Stimulated activated CD4-positive, alpha-beta T cell treated with anti-CD3 and anti-CD28 coated beads, Interleukin-4, amount 100 ng/mL, for 24 hours (primary cell): ENCODE results near the gene TC2N.
"Not testable (repeated sequence)": the region's sequence is repeated elsewhere in the genome, so short reads cannot be mapped to it uniquely, and the experiment has no call there.

Experiments used
- DNase-seq: peaks from one replicate; pipeline ENCODE4 v3.0.0-alpha.2; 2020

TC2N gene

DNA sequence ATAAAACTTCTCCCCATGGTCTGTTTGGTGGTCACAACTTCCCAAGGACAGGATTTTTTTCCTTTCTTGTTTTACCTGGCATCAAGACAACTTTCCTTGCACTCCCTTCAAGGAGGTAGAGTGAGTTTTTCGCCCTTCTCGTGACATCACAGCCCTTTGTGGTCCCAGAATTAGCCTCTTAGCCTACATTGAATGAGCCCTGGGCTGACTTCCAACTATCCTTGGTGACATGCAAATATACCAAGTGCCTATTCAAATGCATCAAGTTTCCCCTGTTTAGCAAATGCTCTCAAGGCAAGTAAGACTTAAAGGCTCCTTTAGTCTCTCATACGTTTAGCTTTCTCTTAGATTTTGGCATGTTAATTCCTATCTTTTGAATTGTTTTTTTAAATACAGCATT, 36.6 kb downstream of the TC2N start:
- peak; percentile 19 for DNase-seq

DNA sequence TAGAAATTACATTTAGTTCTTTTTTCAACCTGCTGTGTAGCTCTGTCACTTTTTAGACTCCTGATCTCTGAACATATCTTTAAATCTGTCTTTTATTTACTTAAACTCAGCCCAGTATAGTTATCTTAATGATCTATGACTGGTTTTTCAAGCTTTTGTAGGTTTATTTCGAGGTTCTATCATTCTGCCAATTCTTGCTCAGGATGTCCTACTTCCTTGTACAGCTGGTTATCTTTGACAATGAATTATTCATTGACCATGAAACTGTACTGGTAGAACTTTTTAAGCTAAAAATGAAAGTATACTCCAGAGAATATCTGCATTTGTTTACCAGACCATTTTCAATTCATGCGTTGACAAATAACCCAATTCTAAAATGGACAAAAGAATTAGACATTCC, 37.8 kb downstream of the TC2N start:
- DNase-seq, result no peak

GRCh38 chr14:91827746-91828145, 39.6 kb downstream of the TC2N start:
- DNase-seq, result no peak

- DNase-seq, result peak; percentile 11
Observed at GRCh38 chr14:91817566-91818325, 49.6 kb downstream of the TC2N start.

GRCh38 chr14:91814317-91814716, 53.0 kb downstream of the TC2N start:
- no peak for DNase-seq

DNA sequence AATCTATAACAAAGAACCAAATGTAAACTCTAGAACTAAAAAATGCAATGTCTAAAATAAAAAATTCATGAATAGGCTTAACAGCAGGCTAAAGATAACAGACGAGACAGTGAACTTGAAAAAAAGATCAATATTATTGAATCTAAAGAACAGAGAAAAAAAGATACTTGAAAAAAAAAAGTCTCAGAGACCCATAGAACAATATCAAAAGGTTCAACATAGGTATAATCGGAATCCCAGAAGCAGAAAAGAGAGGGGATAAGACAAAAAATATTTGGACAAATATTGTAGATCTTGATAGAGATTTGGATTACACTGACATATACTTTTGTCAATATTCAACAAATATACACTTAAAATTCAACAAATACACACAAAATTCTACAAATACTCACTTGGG, 56.6 kb downstream of the TC2N start:
- DNase-seq, result no peak

DNA sequence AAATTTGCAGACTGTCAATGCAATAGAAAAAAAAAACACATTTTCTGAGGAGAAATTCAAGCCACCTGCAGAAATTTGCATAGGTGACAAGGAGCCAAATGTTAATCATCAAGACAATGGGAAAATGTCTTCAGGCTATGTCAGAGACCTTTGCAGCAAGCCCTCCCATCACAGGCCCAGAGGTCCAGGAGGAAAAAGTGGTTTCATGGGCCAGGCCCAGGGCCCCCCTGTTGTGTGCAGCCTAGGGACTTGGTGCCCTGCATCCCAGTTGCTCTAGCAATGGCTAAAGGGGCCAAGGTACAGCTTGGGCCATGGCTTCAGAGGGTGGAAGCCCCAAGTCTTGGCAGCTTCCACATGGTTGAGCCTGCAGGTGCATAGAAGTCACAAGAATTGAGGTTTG, 60.6 kb downstream of the TC2N start:
- no peak for DNase-seq

GRCh38 chr14:91806094-91806493, 61.2 kb downstream of the TC2N start:
- not testable (repeated sequence) for DNase-seq

GRCh38 chr14:91805659-91806058, 61.7 kb downstream of the TC2N start:
- no peak for DNase-seq

- DNase-seq, result no peak
Observed at GRCh38 chr14:91801358-91801757, 66.0 kb downstream of the TC2N start.

DNA sequence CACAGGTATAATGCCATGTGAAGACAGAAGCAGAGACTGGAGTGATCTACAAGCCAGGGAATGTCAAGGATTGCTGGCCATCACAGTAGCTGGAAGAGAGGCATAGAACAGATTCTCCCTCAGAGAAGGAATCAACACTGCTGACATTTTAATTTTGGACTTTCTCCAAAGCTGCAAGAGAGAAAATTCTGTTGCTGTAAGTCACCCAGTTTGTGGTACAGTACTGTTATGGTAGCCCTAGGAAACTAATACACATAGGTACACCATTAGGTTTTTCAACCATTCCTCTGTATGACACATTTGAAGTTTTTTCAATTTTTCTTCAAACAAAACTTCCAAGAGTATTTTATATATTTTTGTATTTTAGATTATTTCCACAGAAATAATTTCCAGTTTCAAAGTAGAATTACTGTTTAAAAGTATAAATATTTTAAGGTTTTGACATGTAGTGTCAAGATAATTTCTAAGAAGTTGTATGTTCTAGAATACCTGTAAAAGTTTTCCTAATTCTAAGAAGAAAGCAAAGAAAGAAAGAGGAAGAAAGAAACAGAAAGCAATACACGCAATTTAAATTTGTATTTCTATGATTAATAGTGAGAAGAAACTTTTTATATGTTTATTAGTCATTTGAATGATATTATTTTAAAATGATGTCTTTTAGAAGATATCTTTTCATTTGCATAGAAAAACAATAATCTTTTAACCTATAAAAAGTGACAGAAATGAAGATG, 70.6 kb downstream of the TC2N start:
- no peak for DNase-seq

DNA sequence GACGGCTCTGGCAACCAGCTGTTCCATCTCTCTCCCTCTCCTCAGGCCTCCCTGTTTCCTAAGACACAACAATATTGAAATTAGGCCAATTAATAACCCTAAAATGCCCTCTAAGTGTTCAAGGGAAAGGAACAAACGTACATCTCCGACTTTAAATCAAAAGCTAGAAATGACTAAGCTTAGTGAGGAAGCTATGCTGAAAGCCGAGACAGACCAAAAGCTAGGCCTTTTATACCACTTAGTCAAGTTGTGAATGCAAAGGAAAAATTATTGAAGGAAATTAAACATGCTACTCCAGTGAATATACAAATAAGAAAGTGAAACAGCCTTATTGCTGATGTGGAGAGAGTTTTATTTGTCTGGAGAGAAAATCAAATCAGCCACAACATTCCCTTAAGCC, 73.6 kb downstream of the TC2N start:
- DNase-seq, result no peak

GRCh38 chr14:91786188-91786587, 81.1 kb downstream of the TC2N start:
- DNase-seq, result no peak

DNA sequence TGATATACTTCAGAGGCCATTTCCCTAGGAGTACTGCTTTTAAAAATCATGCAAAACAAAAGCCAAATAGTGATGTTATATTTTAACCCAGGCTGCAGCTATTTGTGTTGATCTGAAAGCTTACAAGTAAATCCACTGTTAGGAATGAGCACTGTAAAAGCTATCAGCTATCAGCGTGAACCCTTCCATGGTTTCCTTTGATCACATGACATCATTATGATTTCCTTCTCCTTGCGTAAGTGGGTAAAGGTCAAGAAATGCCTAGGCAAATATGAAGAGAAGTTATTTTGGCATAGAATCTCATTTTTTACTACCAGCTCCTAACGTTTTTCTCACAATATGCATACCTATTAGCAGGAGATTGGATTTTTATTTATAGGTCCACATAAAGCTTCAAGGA, 86.9 kb downstream of the TC2N start:
- no peak for DNase-seq

GRCh38 chr14:91778217-91778616, 89.1 kb downstream of the TC2N start:
- DNase-seq, result no peak

DNA sequence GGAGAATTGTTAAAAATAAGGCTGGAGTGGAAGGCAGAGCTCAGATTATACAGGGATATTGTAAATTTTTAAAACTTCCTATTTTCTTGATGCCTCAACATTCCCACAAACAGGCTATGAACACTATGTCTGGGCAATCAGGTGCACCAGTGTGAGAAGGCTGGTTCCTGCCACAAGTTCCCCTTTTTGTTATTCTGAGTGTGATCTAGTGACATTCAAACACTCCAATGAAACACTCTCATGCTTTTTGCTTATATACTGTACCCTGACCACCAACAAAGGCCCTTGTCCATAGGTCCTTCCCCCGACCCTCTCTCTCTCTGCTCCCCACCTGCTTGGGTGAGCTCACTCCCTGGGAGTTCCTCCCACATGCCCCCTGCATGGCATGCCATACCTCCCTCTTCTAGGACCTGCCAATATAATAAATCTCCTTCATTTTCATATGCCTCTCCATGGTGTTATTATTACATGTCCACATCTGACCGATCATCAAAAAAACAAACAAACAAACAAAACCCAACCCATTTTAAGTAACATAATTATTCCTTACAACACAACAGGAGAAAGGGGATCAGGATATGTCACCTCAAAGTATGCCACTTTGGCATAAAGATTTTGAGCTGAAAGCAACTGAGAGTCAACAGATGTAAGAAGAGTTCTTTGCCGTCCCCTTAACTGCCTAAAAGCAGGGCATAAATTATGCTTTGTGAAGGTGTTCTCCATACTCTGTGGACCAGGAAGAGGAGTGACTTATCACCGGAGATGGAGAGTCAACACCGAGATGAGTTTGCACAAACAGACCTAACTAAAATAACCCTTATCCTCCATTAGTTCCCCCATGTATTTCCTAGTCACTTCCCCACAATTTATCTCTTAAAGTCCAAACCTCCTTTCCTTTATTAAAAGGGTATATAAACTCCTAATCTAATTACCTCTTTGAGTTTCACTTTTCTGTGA, 92.9 kb downstream of the TC2N start:
- DNase-seq, result no peak

DNA sequence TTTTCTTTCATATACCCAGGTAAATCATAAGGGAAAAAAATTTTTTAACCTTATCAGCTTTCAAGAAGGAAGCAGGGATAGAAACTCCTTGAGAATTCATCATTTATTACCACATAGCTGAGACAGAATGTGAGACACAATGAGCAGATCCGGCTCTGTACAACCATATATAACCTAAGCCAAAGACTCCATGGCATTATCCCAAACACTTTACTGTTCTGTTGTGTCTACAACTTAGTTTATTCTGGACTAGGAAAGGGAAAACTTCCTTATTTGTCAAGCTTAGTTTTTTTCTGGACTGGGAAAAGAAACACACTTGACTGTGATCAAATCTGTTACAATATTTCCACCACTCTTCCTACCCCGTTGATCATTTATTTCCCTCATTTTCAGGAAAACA, 97.2 kb downstream of the TC2N start:
- DNase-seq, result no peak

GRCh38 chr14:91755570-91756295, 111.6 kb downstream of the TC2N start:
- DNase-seq, result no peak

- DNase-seq, result no peak
Observed at GRCh38 chr14:91754819-91755218, 112.5 kb downstream of the TC2N start.

DNA sequence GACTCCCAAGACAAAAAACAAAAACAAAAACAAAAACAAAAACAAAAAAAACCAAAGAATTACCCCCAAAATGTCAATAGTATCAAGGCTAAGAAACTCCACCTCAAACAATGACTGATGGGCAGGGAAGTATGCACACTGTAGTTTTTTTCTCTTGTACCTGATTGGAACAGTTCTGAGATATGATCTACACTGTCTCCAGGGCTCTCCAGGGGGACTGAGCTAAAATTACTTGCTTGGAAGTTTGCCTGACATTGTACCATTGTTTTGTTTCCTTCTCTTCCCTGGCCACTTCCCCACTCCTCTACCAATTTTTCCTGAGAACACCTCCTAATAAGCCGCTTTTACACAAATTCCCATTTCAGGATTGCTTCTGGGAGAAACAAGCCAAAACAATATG, 113.2 kb downstream of the TC2N start:
- DNase-seq, result no peak

DNA sequence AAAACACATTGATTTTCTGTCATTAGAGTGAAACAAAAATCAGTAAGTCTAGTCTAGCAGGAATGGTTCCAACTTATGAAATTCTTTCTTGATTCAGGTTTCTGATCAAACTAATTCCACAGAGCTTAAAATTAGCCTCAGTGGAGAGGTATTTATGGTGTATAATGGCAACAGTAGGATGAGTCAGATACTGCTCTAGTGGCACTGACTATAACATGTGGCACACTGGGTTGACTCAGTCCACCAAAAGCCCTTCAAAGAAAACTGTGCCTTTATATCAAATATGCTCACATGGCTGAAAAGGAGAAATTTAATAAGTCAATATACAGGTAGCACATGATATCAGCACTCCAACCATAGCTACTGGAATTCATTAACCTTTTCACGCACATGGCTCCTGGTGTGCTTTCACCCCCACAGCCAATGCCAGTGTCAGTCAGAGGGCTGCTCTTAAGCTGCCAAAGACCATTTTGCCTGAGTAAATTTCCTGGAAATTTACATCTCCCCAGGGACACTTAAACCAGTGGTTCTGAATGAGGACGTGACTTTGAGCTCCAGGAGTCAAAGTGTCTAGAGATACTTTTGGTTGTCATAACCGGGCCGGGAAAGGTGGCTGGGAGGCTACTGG, 113.7 kb downstream of the TC2N start:
- DNase-seq, result no peak

DNA sequence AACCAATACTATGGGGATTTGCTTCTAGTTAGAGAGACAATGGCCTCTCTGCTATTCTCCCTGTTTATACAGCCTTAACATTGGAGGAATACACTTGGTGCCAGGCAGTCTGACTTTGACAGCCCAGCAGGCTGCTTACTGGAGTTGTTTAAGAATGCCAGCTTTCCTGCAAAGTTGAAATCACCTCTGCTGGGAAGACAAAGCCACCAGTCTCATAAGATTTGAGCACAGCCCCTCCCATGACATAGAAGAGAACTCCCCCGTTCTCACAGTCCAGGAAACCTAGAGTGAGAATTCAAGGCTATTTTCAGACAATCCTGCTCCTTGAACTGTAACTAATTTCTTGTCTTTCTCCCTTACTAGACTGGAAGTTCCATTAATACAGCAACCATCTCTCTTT, 114.4 kb downstream of the TC2N start:
- DNase-seq, result no peak
